HEK293 (cell line): ENCODE results near the gene CAD.
A peak's percentile ranks its signal among the peaks of the same experiment; 100 is the strongest.

Experiments used
- RBAK ChIP-seq: fragments of 450-650 bp; formaldehyde crosslinking; IDR thresholded peaks from 2 replicates; pipeline ENCODE4 v1.5.1; 2016; ENCODE audit warnings: missing biosample characterization, missing genetic modification characterization
- TRIM28 ChIP-seq: IDR thresholded peaks from 2 replicates; pipeline ENCODE4 v1.6.1; 2011; ENCODE audit warnings: low read length, control low read depth, borderline replicate concordance
- ZFP41 ChIP-seq: fragments of 450-650 bp; formaldehyde crosslinking; IDR thresholded peaks from 2 replicates; pipeline ENCODE4 v1.5.1; 2016; ENCODE audit warnings: missing biosample characterization, missing genetic modification characterization, borderline replicate concordance
- ZNF133 ChIP-seq: fragments of 450-650 bp; formaldehyde crosslinking; IDR thresholded peaks from 2 replicates; pipeline ENCODE4 v1.5.1; 2016; ENCODE audit warnings: missing biosample characterization, missing genetic modification characterization
- ZNF302 ChIP-seq: fragments of 450-650 bp; formaldehyde crosslinking; IDR thresholded peaks from 2 replicates; pipeline ENCODE4 v1.5.1; 2016; ENCODE audit warnings: missing biosample characterization, missing genetic modification characterization, low read depth
- TF ChIP-seq, protein P1 (sequence below): fragments of 450-650 bp; formaldehyde crosslinking; IDR thresholded peaks from 2 replicates; pipeline ENCODE4 v1.5.1; 2016; ENCODE audit warnings: missing biosample characterization, missing genetic modification characterization

Gene CAD

GRCh38 chr2:27291865-27292264, 74.7 kb downstream of the CAD start (continued):
- TF ChIP-seq ZNF302 (tag by site-specific recombination) (no peak), TRIM28 (0 out of 2 replicates have a peak, but pooled peaks have one; percentile 16), ZFP41 (no peak), ZNF133 (no peak), RBAK (no peak)
- TF ChIP-seq, protein P1, sequence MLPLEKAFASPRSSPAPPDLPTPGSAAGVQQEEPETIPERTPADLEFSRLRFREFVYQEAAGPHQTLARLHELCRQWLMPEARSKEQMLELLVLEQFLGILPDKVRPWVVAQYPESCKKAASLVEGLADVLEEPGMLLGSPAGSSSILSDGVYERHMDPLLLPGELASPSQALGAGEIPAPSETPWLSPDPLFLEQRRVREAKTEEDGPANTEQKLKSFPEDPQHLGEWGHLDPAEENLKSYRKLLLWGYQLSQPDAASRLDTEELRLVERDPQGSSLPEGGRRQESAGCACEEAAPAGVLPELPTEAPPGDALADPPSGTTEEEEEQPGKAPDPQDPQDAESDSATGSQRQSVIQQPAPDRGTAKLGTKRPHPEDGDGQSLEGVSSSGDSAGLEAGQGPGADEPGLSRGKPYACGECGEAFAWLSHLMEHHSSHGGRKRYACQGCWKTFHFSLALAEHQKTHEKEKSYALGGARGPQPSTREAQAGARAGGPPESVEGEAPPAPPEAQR (tag by site-specific recombination): no peak
